GM18505 (cell line): ENCODE data around the gene EML1.

Source experiments
- ATAC-seq: cut with Tn5 transposase; IDR thresholded peaks from one replicate; pipeline ENCODE4 v1.9.1; 2021; ENCODE audit not compliant: unreplicated experiment
- POLR2A ChIP-seq: IDR thresholded peaks from 4 replicates; pipeline ENCODE4 v1.6.1; 2011; ENCODE audit warnings: borderline replicate concordance; ENCODE audit not compliant: insufficient read depth, insufficient read length; ENCODE audit errors: extremely low read depth

EML1 gene

DNA sequence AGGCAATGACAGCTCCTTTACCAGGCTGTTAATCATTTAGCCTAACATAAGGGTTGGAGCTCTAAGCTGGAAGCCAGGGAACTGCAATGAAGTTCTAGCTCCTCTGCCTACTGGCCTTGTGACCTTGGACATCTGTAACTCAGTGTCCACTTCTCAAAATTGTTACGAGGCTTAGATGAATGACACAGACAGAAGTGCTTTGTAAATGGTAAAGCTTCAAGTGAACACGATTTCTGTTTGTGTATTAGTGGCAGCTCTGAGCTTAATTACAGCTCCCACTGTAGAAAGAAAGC is 122.8 kb downstream of the EML1 start:
- no peak for ATAC-seq
- TF ChIP-seq POLR2A: no peak

GRCh38 chr14:99918781-99919180 is 125.6 kb downstream of the EML1 start:
- no peak for TF ChIP-seq POLR2A
- ATAC-seq: no peak

DNA sequence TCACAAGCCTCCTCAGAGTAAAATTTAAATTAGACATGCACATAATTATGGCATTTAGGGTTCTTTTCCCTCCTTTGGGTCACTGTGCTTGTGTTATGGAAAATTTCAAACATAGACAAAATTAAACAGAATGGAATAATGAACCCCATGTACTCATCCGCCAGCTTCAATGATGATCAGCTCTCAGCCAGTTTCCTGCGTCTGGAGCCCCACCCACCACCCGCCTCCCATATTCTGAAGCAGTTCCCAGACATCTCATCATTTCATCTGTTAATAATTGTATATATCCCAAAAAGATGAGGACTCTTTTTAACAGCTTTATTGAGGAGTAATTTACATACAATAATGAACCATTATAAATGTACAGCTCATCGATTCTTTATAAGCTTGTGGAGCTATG is 128.2 kb downstream of the EML1 start:
- ATAC-seq: no peak
- no peak for TF ChIP-seq POLR2A

DNA sequence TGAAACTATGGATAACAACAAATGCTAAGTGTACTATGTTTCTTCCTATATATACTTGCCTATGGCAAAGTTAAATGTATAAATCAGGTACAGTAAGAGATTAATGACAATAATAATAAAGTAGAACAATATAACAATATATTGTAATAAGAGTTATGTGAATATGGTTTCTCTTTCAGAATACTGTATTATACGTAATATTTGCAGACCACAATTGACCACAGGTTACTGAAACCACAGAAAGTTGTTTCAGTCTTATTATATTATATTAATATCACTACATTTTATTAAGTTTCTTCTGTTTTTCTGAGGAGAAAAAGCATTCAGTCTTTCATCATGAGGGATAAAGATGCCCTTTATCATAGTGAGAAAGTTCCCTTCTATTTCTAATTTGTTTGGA is 131.2 kb downstream of the EML1 start:
- no peak for ATAC-seq
- no peak for TF ChIP-seq POLR2A

DNA sequence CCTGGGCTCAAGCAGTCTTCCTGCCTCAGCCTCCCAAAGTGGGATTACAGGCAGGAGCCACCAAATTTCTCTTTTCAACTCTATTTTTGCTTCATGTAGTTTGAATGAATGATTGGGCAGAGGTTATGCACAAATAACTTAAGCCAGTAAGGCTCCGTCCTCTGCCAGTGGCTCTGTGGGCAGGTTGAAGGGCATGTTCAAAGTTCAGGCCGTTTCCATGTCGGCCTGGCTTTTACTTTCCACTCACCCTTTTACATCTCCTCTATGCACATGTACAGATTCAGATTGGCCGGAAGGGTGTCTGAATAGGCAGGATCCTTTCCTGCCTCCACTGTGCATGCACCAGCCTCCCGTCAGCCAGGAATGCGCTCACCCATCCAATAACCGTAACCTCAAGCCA is 132.3 kb downstream of the EML1 start:
- no peak for TF ChIP-seq POLR2A
- no peak for ATAC-seq

- no peak for TF ChIP-seq POLR2A
- no peak for ATAC-seq
Observed at GRCh38 chr14:99928963-99929362, 135.8 kb downstream of the EML1 start.

DNA sequence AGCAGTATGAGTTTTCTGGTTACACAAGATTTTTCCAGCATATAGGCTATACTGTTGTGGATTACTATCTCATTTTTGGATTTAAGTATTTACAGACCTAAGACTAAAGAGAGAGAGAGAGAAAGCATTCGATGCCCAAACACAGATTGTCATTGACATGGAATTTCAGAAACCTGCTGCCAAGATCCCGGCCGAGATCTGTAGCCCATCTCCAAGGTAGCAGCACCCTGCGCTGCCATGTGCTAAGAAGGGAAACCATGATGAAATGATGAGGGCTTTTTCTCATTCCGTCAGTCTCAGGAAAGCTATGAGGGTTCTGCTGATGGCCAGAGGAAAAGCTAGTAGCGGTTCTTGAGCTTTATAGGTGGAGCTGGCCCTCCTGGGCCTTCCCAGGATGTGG is 136.4 kb downstream of the EML1 start:
- ATAC-seq: no peak
- no peak for TF ChIP-seq POLR2A

GRCh38 chr14:99930420-99931274 is 137.4 kb downstream of the EML1 start:
- TF ChIP-seq POLR2A: no peak
- peak; percentile 90 for ATAC-seq

- TF ChIP-seq POLR2A: no peak
- ATAC-seq: no peak
Observed at GRCh38 chr14:99931308-99931707, 138.1 kb downstream of the EML1 start.

DNA sequence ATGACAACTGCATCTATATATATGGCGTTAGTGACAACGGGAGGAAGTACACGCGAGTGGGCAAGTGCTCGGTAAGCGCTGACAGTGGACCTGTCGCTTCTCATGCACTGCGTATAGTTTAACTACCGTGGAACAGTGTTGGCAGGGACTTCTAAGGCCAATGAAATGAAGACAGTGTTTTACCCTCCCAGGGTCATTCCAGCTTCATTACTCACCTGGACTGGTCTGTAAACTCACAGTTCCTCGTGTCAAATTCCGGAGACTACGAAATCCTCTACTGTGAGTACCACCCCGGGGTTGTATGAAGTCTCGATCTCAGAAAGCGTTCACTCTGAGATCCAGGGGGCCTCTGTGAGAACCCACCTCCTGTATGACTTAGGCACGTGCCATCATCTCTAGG is 142.8 kb downstream of the EML1 start:
- no peak for TF ChIP-seq POLR2A

GRCh38 chr14:99936738-99937474 is 143.7 kb downstream of the EML1 start:
- peak; percentile 74 for ATAC-seq
- TF ChIP-seq POLR2A: no peak

More for the DNA sequence above, 142.8 kb downstream of the EML1 start:
- ATAC-seq: no peak

DNA sequence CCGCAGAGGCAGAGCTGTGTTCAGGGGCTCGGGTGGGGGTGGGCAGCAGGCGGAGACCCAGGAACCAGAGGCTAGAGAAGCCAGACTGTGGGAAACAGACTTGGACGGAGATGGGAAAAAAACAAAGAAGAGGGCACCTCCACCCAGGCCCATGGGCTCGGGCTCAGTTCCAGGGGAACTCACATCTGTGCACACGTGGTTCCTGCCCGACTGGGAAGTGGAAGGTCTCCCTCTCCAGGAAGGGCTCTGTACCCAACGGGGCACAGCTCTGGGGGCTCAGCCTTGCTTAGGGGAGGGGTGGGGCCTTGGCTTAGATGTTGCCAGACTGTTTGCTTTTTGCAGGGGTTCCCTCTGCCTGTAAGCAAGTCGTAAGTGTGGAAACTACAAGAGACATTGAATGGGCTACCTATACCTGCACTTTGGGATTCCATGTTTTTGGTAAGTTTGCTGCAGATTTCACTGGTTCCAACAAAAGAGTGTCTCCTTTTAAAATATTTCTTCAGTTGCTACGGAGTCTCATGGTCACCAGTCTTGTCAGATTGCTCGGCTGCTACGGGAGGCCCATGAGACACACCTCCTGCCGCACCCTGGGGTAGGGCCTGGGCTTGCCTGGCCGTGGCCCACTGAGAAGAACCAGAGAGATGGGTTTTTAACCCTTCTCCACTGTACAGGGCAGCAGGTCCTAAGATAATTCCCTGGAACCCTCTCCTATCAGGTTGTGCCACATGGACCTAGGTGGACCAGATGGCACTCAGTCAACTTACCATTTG is 144.4 kb downstream of the EML1 start:
- no peak for TF ChIP-seq POLR2A
- peak; percentile 33 for ATAC-seq

GRCh38 chr14:99938376-99938775 is 145.2 kb downstream of the EML1 start:
- no peak for ATAC-seq
- TF ChIP-seq POLR2A: no peak

- no peak for TF ChIP-seq POLR2A
- ATAC-seq: no peak
Observed at GRCh38 chr14:99938896-99939295, 145.7 kb downstream of the EML1 start.

GRCh38 chr14:99939421-99939820 is 146.2 kb downstream of the EML1 start:
- TF ChIP-seq POLR2A: no peak
- no peak for ATAC-seq

DNA sequence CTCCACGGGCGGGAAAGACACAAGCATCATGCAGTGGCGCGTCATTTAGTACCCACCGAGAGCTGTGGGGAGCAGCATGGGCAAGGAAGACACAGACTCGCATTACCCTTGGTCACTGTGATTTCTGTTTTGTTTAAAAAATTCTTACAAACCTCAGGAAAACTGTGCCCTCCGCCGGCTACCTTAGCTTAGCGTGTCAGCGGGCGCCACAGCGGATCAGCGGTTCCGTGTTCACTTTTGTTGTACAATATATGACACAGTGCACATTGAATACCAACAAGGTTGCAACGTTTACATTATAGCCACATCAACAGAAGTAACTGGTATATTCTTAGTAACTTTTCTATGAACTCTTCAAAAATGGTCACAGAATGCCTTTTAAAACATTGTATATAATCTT is 146.9 kb downstream of the EML1 start:
- TF ChIP-seq POLR2A: no peak
- ATAC-seq: no peak
